Stimulated activated CD8-positive, alpha-beta memory T cell treated with anti-CD3 and anti-CD28 coated beads, Interleukin-7, amount 100 ng/mL, for 48 hours (primary cell): Measurements from ENCODE around the gene GRM3.
"Not testable (repeated sequence)": the region's sequence is repeated elsewhere in the genome, so short reads cannot be mapped to it uniquely, and the experiment has no call there.

Experiments used
- DNase-seq, 2 donors: peaks; one replicate each; pipeline ENCODE4 v3.0.0-alpha.2; 2020; ENCODE audit warnings: low read depth in 1 of 2; ENCODE audit errors: extremely low read depth in 1 of 2

Gene GRM3

DNA sequence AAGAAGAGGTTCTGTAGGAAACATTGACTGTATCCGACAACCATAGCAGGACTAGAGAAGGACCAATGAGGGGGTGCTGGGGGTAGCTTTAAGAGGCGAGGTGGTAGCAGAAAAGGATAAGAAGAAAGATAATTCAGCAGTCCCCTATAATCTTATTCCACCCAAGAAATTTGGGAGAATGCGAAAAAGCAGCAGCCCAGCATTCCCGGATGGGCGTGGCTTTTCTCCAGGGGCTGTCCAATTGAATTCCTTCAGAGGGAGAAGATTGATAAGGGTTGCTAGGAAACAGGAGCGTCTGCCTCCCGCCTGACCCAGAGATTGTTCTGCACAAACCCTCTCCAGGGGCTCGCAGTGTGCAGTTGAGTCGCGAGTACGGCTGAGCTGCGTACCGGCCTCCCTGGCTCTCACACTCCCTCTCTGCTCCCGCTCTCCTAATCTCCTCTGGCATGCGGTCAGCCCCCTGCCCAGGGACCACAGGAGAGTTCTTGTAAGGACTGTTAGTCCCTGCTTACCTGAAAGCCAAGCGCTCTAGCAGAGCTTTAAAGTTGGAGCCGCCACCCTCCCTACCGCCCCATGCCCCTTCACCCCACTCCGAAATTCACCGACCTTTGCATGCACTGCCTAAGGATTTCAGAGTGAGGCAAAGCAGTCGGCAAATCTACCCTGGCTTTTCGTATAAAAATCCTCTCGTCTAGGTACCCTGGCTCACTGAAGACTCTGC is at the start of gene GRM3:
GRM3 (plus strand) TSS at position 349 of the 721 bp plus-strand sequence. CDS start 121,237 bp downstream, outside the sequence.
- DNase-seq = no peak

GRCh38 chr7:86598311-86598710 is 45.4 kb upstream of the GRM3 start:
- no peak for DNase-seq

DNA sequence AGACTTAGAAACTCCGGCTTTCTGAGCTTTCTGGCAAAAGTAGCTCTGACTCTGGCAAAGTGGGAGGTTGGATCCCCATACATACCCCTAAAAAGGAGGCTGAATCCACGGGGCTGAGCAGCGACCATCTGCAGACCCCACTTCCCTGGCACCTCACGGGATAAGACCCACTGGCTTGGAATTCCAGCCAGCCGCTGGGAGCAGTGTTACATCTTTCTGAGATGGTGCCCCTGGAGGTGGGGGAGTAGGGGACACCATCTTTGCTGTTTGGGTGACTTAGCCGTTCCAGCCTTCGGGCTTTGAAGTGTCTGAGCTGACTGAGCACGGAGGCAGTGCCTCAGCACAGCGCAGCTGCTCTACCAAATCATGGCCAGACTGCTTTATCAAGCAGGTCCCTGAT is 45.0 kb upstream of the GRM3 start:
- no peak for DNase-seq

- DNase-seq = no peak
Measured at GRCh38 chr7:86600506-86601290, 43.0 kb upstream of the GRM3 start.

DNA sequence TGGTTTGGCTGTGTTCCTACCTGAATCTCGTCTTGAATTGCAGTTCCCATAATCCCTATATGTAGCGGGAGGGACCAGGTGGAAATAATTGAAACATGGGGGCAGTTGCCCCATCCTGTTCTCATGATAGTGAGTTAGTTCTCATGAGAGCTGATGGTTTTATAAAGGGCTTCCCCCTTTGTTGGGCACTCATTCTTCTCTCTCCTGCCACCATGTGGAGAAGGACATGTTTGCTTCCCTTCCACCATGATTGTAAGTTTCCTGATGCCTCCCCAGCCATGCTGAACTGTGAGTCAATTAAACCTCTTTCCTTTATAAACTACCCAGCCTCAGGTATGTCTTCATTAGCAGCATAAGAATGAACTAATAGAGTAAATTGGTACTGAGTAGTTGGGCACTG is 28.0 kb upstream of the GRM3 start:
- DNase-seq = not testable (repeated sequence)

- no peak for DNase-seq
Measured at GRCh38 chr7:86644282-86645224, 844 bp downstream of the GRM3 start.

DNA sequence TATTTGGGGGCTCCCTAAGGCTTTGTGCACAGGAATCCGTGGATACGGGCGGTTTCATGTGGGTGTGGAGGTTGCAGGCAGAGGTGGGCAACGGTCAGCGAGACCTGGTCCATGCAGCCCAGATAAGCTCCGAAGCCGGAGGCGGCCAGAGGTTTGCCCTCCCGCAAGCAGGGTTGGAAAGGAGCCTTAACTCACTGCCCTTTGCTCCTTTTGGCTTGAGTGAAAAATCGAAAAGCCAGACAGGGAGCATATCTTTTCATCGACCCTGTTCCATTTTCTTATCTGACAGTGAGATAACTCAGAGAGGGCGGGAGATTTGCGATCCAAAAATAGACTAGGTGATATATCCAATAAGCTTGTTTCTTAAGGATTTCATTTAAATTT is 1.5 kb downstream of the GRM3 start:
- DNase-seq = no peak

DNA sequence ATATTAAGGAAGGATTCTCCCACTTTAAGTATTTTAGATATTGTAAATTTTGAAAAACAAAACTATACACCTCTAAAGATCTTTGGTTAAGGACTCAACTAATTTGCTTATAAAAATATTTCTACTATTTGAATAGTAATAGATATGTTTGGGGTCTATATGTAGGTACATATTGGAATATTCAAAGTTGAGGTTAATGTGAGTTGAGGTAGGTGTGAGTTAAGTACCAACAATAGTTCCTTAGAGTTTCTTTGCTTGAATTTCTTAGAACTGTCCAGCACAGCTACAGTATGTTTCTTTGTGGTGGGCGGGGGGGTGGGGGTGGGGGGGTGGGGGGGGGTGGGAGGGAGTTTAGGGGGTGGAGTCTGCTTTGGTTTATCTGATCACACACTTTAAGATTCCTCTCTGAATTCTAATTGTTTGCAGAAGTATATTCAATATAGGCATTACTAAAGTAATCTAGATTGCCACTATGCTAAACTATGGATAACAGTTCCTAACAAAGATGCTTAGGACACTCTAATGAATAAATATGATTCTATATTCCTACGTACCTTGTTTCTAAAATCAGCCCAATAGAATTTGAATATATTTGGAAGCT is 2.1 kb downstream of the GRM3 start:
- no peak for DNase-seq

DNA sequence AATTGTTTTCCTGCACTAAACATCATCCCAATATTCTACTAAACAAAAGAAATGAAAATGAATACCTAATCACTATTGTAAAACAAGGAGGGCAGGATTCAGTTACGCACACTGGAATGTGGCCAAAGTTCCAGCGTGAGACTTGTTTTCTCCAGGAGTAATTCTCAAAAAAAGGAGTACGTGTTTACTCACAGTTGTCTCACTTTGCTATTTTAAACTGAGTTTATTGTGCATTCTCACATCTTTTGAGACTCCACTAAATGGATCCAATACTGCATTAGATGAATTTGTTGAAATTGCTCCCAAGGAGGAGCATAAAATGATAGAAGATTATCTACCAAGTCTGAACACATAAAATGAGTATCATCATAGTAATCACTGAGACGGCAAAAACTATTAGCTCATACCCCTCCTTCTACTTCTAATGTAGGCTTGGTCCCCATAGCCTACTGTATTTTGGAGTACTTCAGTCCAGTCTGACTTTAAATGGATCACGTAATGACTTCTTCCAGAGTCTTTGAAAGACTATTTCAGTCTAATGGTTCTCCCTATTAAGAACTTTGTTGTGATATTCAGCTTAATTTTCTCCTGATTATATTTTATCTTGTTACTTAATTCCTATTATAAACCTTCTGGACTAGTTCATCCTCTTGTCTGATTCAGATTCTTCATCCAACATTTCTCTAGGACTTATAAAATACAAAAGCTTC is 3.8 kb downstream of the GRM3 start:
- DNase-seq = no peak

- no peak for DNase-seq
Measured at GRCh38 chr7:86648169-86648568, 4.5 kb downstream of the GRM3 start.

- no peak for DNase-seq
Measured at GRCh38 chr7:86653919-86654659, 10.4 kb downstream of the GRM3 start.

DNA sequence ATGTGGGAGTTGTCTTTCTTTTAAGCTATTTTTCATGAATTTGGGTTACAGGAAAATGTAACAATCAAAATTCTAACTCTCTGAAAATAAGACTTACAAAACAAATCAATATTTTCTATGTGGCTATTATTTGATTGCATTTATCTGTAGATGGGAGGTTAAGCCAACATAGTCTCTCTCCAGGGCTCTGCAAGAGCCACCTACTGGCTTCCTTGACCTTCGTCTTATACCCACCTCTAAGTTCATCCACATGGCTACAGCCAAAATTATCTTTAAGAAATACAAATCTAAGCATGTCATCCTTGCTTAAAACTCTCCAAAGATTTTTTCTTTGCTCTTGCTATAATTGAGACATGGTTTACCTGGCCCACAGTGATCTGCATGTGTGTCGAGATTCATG is 14.2 kb downstream of the GRM3 start:
- DNase-seq = no peak

DNA sequence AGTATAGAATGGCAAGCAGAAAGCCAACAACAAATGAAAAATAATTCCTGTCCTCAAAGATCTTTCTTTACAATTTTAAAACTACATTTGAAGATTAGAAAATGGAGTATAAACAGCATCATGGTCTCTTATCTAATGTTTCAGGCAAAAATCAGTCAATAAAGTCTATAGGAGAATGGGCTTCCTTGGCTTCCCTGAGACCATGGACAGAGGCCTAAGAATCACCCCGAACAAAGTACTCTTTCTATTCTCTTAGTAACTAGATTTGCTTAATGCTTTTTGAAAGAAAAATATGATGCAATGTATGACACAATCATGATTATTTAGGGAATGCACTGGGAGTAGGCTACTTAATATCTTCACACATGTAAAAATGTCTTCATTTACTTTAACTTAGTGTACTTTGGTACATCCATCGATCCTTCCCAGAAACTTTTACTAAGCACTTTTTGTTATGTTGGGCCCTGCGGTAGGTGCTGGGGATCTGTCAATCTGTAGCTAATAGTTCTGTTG is 17.3 kb downstream of the GRM3 start:
- DNase-seq = no peak

DNA sequence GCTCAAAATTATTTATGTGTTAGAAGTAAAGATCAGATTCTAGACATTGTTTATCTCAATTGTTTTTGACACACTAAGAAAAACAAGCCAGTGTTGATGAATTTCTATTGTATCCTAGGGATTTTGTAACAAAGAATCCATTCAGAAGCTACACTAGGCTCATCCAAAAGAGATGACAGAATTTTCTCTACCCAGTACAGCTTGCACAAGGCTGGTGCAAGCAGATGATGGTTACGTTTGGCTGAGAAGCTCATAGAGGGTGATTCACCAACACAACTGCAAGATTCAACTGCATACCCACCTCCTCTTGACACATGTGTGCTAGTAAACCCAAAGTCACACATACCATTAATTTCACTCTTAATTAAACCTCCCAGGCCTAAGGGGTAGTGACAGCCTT is 20.8 kb downstream of the GRM3 start:
- DNase-seq = no peak

- DNase-seq = no peak
Measured at GRCh38 chr7:86664991-86665390, 21.3 kb downstream of the GRM3 start.

DNA sequence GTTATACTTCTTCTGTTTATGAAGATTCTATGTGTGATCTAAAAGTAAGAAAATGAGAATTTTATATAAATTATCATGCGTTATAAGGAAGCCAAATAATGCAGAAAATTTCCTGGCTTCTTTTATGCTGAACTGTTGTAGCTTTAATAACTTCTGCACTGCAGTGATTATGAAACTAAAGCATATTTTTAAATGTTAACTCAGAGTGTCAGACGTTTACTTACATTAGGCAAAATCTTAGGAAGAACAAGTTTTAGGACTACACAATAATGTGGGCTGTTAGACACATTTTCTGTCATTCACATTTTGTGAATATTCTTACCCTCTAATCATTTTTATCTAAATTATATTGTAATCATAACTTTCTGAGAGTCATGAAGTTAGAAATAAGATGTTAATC is 22.0 kb downstream of the GRM3 start:
- DNase-seq = no peak

- no peak for DNase-seq
Measured at GRCh38 chr7:86667732-86668131, 24.0 kb downstream of the GRM3 start.

GRCh38 chr7:86668315-86668714 is 24.6 kb downstream of the GRM3 start:
- DNase-seq = no peak

DNA sequence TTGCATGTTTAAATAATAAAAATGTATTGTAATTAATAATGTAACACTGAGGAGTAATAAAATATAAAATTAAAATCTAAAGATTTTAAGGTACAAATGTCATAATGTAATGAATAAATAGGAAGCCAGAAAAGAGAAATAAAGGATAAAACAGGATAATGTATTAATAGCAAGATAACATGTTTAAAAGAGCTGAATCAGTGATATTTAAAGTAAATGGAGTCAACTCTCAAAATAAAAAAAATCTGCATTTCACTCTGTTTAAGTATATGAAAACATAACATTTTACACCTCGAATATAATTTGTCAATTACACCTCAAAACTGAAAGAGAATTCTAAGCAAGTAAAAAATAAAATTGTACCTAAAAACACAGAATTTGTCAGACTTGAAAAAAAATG is 44.1 kb downstream of the GRM3 start:
- DNase-seq = no peak
